Panc1 (cell line): ENCODE results near the gene PER2. TPM values are rescaled to one million over a fixed set of nuclear protein-coding genes. Genes with fewer than 3 reads are reported as not detected.
"Not testable (repeated sequence)": the region's sequence is repeated elsewhere in the genome, so short reads cannot be mapped to it uniquely, and the experiment has no call there.

Experiments
- ATAC-seq: fragments of 200-7000 bp; cut with Tn5 transposase; 2 replicates; pipeline ENCODE4 v1.9.1; 2020; ENCODE audit warnings: mild to moderate bottlenecking, moderate library complexity
- BruUV-seq: library from RNA; stranded (reverse); fragments of 400-500 nt; replicated peaks from 2 replicates; lab custom pipeline; 2021; lab: Mats Ljungman, UMichigan
- CTCF ChIA-PET: fragments of 300-600 bp; sonication (Branson Sonifier 250); formaldehyde crosslinking; loops from one replicate; lab custom pipeline; 2022; ENCODE audit warnings: antibody characterized with exemption; lab: Charles Lee
- POLR2A ChIA-PET: fragments of 300-600 bp; sonication (Branson Sonifier 250); formaldehyde crosslinking; loops from one replicate; lab custom pipeline; 2022; ENCODE audit warnings: antibody characterized with exemption; lab: Charles Lee
- DNase-seq: peaks from one replicate; pipeline ENCODE4 v3.0.0-alpha.2; 2010; ENCODE audit warnings: low read depth, low spot score
- H3K27ac ChIP-seq: 2 replicates; pipeline ENCODE4 v1.5.1; 2011; ENCODE audit warnings: mild to moderate bottlenecking, low read length, inconsistent platforms
- H3K27me3 ChIP-seq: fragments of 200-500 bp; sonication (Bioruptor generic); 2 replicates; pipeline ENCODE4 v1.6.0; 2014; ENCODE audit warnings: low read length, inconsistent platforms; ENCODE audit not compliant: control insufficient read depth, insufficient read depth
- H3K36me3 ChIP-seq: fragments of 200-500 bp; sonication (Bioruptor generic); 2 replicates; pipeline ENCODE4 v1.5.1; 2014; ENCODE audit warnings: inconsistent platforms, mild to moderate bottlenecking, low read length, moderate library complexity; ENCODE audit not compliant: control insufficient read depth, insufficient read depth
- H3K4me1 ChIP-seq: 2 replicates; pipeline ENCODE4 v1.5.1; 2011; ENCODE audit warnings: inconsistent platforms, mild to moderate bottlenecking, low read length, moderate library complexity; ENCODE audit not compliant: control insufficient read depth, insufficient read depth
- H3K4me3 ChIP-seq, 2 experiments: 2 replicates each; pipeline ENCODE4 v1.5.1; 2011 to 2012; ENCODE audit warnings: low read depth in 2 of 2, low read length in 2 of 2, mild to moderate bottlenecking in 2 of 2, inconsistent platforms in 1 of 2, moderate library complexity in 1 of 2
- H3K9me3 ChIP-seq: fragments of 200-500 bp; sonication (Bioruptor generic); 2 replicates; pipeline ENCODE4 v1.5.1; 2014; ENCODE audit warnings: low read depth, mild to moderate bottlenecking, inconsistent platforms, low read length, moderate library complexity; ENCODE audit not compliant: control insufficient read depth, insufficient read depth
- POLR2AphosphoS5 ChIP-seq: IDR thresholded peaks from 2 replicates; pipeline ENCODE4 v1.6.1; 2012; ENCODE audit warnings: mild to moderate bottlenecking, low read depth, low read length, moderate library complexity
- SIN3A ChIP-seq: IDR thresholded peaks from 2 replicates; pipeline ENCODE4 v1.6.1; 2012; ENCODE audit warnings: low read depth, mild to moderate bottlenecking, low read length, moderate library complexity, borderline replicate concordance; ENCODE audit not compliant: insufficient read depth
- TCF7L2 ChIP-seq: IDR thresholded peaks from 2 replicates; pipeline ENCODE4 v1.6.1; 2011; ENCODE audit warnings: mild to moderate bottlenecking, low read depth, low read length, inconsistent platforms
- in situ Hi-C: cut with HindIII; loops from 2 replicates; pipeline ENCODE4 v1.10.0; 2016; ENCODE audit warnings: low sequenced_read_pairs, low pct_unique_long_range_greater_than_20kb
- intact Hi-C: fragments of 100-400 bp; cut with micrococcal nuclease; formaldehyde crosslinking; loops from one replicate; pipeline ENCODE4 v1.10.0; 2022; ENCODE audit not compliant: unreplicated experiment
- total RNA-seq: library from RNA; stranded (reverse); gene quantifications from one replicate; pipeline ENCODE4 v1.2.1, GENCODE V29; 2021; ENCODE audit not compliant: unreplicated experiment
- TF ChIP-seq, protein P1 (sequence below), 2 experiments: IDR thresholded peaks; 2 replicates each; pipeline ENCODE4 v1.6.1; 2011 to 2012; ENCODE audit warnings: low read depth in 2 of 2, control low read depth in 1 of 2, low read length in 1 of 2, mild to moderate bottlenecking in 1 of 2, moderate library complexity in 1 of 2; ENCODE audit not compliant: insufficient read depth in 1 of 2
- TF ChIP-seq, protein P2 (sequence below): fragments of 450-650 bp; IDR thresholded peaks from 2 replicates; pipeline ENCODE4 v1.5.1; 2017; ENCODE audit warnings: mild to moderate bottlenecking

Gene PER2
- total RNA-seq, 1 experiment from 2014 or later = 9.9 TPM

DNA sequence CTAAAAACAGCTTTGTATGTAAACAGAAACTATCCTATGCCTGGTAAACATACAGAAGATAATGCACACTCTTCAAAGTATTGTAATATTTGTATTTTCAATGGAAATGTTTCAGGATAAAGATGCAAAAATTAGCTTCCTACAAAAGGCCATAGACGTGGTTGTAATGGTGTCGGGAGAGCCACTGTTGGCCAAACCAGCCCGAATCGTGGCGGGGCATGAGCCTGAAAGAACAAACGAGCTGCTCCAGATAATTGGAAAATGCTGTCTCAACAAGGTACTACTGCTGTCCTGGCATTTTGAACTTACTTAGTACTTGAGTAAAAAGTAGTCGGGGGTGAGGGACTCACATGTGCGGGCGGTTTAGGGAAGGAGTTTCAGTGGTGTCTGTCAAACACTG lies 37.3 kb upstream of the PER2 start:
- in situ Hi-C loops = no loop called here
- H3K9me3 ChIP-seq = no peaks in the 10 kb centered on the region
- ChIA-PET POLR2A (no interaction called here), CTCF (no interaction called here)
- no peak overlapping the region for H3K4me3 ChIP-seq
- intact Hi-C loops = no loop called here
- TF ChIP-seq POLR2AphosphoS5 (no peak), TCF7L2 (no peak), SIN3A (no peak)
- TF ChIP-seq, protein P1, sequence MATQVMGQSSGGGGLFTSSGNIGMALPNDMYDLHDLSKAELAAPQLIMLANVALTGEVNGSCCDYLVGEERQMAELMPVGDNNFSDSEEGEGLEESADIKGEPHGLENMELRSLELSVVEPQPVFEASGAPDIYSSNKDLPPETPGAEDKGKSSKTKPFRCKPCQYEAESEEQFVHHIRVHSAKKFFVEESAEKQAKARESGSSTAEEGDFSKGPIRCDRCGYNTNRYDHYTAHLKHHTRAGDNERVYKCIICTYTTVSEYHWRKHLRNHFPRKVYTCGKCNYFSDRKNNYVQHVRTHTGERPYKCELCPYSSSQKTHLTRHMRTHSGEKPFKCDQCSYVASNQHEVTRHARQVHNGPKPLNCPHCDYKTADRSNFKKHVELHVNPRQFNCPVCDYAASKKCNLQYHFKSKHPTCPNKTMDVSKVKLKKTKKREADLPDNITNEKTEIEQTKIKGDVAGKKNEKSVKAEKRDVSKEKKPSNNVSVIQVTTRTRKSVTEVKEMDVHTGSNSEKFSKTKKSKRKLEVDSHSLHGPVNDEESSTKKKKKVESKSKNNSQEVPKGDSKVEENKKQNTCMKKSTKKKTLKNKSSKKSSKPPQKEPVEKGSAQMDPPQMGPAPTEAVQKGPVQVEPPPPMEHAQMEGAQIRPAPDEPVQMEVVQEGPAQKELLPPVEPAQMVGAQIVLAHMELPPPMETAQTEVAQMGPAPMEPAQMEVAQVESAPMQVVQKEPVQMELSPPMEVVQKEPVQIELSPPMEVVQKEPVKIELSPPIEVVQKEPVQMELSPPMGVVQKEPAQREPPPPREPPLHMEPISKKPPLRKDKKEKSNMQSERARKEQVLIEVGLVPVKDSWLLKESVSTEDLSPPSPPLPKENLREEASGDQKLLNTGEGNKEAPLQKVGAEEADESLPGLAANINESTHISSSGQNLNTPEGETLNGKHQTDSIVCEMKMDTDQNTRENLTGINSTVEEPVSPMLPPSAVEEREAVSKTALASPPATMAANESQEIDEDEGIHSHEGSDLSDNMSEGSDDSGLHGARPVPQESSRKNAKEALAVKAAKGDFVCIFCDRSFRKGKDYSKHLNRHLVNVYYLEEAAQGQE (IDR thresholded peaks at IDR 0.05; ENCODE audit: insufficient read depth in 1 of 2, low read depth in 2 of 2, low read length in 1 of 2) = no peak
- TF ChIP-seq, protein P2, sequence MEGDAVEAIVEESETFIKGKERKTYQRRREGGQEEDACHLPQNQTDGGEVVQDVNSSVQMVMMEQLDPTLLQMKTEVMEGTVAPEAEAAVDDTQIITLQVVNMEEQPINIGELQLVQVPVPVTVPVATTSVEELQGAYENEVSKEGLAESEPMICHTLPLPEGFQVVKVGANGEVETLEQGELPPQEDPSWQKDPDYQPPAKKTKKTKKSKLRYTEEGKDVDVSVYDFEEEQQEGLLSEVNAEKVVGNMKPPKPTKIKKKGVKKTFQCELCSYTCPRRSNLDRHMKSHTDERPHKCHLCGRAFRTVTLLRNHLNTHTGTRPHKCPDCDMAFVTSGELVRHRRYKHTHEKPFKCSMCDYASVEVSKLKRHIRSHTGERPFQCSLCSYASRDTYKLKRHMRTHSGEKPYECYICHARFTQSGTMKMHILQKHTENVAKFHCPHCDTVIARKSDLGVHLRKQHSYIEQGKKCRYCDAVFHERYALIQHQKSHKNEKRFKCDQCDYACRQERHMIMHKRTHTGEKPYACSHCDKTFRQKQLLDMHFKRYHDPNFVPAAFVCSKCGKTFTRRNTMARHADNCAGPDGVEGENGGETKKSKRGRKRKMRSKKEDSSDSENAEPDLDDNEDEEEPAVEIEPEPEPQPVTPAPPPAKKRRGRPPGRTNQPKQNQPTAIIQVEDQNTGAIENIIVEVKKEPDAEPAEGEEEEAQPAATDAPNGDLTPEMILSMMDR = no peak
- ATAC-seq = no peak
- 0 out of 2 replicates have a peak, but pooled peaks cover 2% of the 10 kb centered on the region for H3K36me3 ChIP-seq
- TSS peak; percentile 35 for BruUV-seq
- H3K4me1 ChIP-seq = peaks cover 9% of the 10 kb centered on the region; the same call in 1 of the 2 replicates
- DNase-seq = no peak
- H3K27ac ChIP-seq = no peak overlapping the region
- no peaks in the 10 kb centered on the region for H3K27me3 ChIP-seq

DNA sequence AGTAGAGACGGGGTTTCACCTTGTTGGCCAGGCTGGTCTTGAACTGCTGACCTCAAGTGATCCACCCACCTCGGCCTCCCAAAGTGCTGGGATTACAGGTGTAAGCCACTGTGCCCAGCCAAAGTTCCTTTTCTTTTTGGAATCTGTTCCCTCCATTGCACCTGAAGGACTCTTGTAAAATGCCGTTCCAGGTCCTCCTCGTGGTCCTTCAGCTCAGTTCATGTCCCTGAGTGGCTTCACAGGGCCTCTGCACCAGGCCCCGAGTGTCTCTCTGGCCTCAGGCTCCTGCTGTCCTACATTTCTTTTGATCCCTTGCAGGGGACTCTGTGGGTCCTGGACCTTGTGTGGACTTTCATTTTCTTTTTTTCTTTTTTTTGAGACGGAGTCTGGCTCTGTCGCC lies 35.8 kb upstream of the PER2 start:
- POLR2A ChIA-PET, intact Hi-C loops, H3K4me1 ChIP-seq, in situ Hi-C loops, H3K36me3 ChIP-seq, H3K27ac ChIP-seq, H3K27me3 ChIP-seq, CTCF ChIA-PET, DNase-seq, BruUV-seq, ATAC-seq, H3K4me3 ChIP-seq, H3K9me3 ChIP-seq: not testable (repeated sequence)

DNA sequence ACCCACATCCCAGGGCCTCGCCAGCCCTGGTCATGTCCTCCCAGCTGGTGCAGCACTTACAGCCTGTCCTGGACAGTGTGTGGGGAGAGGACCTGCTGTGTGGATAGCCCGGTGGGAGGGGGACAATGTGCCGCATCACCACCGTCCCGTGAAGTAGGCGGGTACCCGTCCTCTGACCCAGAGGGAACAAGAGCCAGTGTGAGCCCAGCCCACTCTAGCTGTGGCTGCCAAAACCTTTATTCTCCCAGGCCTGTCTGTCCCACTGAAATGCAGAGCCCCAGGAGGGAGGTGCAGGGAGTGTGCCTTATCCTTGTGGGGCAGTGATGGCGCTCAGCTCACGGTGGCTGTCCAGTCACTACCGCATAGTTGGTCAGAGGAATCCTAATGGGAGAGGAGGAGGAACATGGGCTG lies 33.6 kb upstream of the PER2 start:
- H3K9me3 ChIP-seq = no peaks in the 10 kb centered on the region
- TSS peak; percentile 52 for BruUV-seq
- no peak overlapping the region for H3K4me3 ChIP-seq
- DNase-seq (no peak), ATAC-seq (no peak)
- in situ Hi-C loops = no loop called here
- peaks cover 9% of the 10 kb centered on the region; the same call in 1 of the 2 replicates for H3K4me1 ChIP-seq
- H3K27ac ChIP-seq = no peak overlapping the region
- CTCF ChIA-PET = no interaction called here
- intact Hi-C loops = no loop called here
- no peaks in the 10 kb centered on the region for H3K27me3 ChIP-seq
- TF ChIP-seq, protein P1 (IDR thresholded peaks at IDR 0.05; ENCODE audit: insufficient read depth in 1 of 2, low read depth in 2 of 2, low read length in 1 of 2) = no peak
- TF ChIP-seq, protein P2 = no peak
- TF ChIP-seq TCF7L2 (no peak), SIN3A (no peak), POLR2AphosphoS5 (no peak)
- H3K36me3 ChIP-seq = no peaks in the 10 kb centered on the region
- POLR2A ChIA-PET = interaction anchor here (0.9 kb wide), 1 partner anchor 31 kb away, joined by 4 read pairs; no protein-coding TSS in a partner anchor
